ENCODE results near the gene NRTN.

GRCh38 chr19:5850189-5850588 lies 45.3 kb downstream of the NRTN start:
- TF ChIP-seq, protein P1, sequence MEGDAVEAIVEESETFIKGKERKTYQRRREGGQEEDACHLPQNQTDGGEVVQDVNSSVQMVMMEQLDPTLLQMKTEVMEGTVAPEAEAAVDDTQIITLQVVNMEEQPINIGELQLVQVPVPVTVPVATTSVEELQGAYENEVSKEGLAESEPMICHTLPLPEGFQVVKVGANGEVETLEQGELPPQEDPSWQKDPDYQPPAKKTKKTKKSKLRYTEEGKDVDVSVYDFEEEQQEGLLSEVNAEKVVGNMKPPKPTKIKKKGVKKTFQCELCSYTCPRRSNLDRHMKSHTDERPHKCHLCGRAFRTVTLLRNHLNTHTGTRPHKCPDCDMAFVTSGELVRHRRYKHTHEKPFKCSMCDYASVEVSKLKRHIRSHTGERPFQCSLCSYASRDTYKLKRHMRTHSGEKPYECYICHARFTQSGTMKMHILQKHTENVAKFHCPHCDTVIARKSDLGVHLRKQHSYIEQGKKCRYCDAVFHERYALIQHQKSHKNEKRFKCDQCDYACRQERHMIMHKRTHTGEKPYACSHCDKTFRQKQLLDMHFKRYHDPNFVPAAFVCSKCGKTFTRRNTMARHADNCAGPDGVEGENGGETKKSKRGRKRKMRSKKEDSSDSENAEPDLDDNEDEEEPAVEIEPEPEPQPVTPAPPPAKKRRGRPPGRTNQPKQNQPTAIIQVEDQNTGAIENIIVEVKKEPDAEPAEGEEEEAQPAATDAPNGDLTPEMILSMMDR (IDR thresholded peaks at IDR 0.05; ENCODE audit: borderline replicate concordance, extremely low read depth, low read length, poor library complexity, severe bottlenecking), result no peak
- no peak for TF ChIP-seq EZH2 (IDR thresholded peaks at IDR 0.05; ENCODE audit: borderline replicate concordance, low read depth, low read length, severe bottlenecking)
